ENCODE data around the gene DHRS12. TPM values are rescaled to one million over a fixed set of nuclear protein-coding genes. Genes with fewer than 3 reads are reported as not detected.
A peak's percentile ranks its signal among the peaks of the same experiment; 100 is the strongest.

Gene DHRS12
- polyA plus RNA-seq, 4 donors = 15.4 to 23.1 (median 20.2) TPM

GRCh38 chr13:51764184-51765141, 39.5 kb downstream of the DHRS12 start:
- DNase-seq (ENCODE audit: low read depth in 4 of 4, low spot score in 3 of 4) = no peak

GRCh38 chr13:51763486-51763885, 40.5 kb downstream of the DHRS12 start:
- no peak for DNase-seq (ENCODE audit: low read depth in 4 of 4, low spot score in 3 of 4)

DNA sequence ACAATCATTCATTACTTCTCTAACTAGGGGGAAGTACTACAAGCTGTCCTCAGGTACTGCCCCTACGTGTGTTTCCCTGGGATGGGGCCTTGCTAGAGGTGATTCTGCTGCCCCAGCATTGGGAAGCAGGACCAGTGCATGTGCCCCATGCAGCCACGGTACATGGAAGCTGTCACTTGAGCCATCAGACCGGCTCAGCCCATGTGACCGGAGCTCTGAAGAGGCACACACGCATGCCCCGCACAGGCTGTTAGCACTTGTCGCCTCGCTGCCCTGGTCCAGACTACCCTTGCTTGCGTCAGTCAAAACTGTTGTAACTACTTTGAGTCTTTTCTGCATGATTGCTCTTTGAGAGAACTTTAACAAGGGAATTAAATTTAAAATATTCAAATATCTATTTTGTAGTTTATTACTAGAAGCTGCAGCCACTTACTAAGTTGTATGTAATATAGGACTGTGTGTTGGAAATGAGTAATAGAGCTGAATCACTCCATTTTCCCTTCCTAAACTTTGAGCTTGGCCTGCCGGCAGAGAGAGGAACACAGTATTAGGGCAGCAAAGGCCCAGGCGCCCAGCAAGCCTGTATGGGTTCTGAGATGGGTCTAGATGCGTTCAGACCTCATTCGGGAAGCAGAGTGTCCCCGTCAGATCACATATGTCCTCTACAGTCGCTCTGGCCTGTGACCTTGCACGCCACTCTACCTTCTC, 42.2 kb downstream of the DHRS12 start:
- DNase-seq (ENCODE audit: low read depth in 4 of 4, low spot score in 3 of 4) = no peak

- no peak for DNase-seq (ENCODE audit: low read depth in 4 of 4, low spot score in 3 of 4)
Measured at GRCh38 chr13:51760592-51760991, 43.4 kb downstream of the DHRS12 start.

- DNase-seq (ENCODE audit: low read depth in 4 of 4, low spot score in 3 of 4) = no peak
Measured at GRCh38 chr13:51759240-51759639, 44.7 kb downstream of the DHRS12 start.

DNA sequence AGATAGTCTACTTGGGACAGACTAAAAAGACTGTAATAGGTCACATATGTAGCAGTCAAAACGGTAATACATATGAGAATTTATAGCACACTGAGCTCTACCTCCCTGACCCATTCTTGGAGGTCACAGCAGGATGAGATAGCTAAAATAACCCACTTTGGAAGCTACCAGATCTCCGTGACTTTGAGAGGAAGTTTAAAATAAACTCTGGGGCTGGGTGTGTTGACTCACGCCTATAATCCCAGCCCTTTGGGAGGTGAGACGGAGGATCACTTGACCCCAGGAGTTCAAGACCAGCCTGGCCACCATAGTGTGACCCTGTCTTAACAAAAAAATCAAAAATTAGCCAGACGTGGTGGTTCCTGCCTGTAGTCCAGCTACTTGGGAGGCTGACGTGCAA, 45.3 kb downstream of the DHRS12 start:
- no peak for DNase-seq (ENCODE audit: low read depth in 4 of 4, low spot score in 3 of 4)

GRCh38 chr13:51756651-51757050, 47.3 kb downstream of the DHRS12 start:
- DNase-seq (ENCODE audit: low read depth in 4 of 4, low spot score in 3 of 4) = no peak

DNA sequence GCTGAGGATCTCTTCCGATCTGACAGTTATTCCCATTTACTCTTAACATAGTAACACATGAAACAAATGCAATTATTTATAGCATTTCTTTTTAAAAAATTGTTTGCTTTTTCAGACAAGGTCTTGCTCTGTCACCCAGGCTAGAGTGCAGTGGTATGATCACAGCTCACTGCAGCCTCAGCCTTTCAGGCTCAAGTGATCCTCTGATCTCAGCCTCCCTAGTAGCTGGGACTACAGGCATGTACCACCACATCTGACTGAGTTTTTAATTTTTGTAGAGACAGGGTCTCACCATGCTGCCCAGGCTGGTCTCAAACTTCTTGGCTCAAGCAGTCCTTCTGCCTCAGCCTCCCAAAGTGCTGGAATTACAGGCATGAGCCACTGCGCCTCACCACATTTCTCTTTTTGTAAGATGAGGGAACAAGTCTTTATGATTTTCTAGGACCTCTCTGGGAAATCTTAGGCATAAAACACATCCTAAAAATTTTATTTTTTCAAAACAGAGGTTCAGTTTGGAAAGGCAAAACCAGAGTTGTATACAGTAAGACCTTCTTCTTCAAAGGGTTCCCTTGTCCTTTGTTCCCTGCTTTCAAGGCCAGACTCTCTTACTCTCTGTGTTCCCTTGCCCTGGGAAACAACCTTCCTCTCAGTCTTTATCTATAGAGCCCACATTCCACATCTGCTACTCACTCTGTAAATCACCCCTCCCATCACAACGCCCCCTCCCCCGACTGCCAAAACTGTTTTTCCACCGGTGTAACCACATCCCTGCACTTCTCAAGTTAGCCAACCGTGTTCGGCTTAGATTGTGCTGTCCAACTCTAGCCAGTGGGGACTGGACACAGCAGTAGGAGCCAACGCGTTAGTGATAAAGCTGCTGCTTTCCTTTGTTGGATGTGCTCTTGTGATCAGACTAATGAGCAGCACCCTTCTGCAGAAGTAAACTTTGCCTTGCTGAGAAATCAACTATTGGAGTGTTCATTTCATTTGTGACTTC, 56.2 kb downstream of the DHRS12 start:
- DNase-seq (ENCODE audit: low read depth in 4 of 4, low spot score in 3 of 4) = no peak

- no peak for DNase-seq (ENCODE audit: low read depth in 4 of 4, low spot score in 3 of 4)
Measured at GRCh38 chr13:51746802-51747201, 57.2 kb downstream of the DHRS12 start.

DNA sequence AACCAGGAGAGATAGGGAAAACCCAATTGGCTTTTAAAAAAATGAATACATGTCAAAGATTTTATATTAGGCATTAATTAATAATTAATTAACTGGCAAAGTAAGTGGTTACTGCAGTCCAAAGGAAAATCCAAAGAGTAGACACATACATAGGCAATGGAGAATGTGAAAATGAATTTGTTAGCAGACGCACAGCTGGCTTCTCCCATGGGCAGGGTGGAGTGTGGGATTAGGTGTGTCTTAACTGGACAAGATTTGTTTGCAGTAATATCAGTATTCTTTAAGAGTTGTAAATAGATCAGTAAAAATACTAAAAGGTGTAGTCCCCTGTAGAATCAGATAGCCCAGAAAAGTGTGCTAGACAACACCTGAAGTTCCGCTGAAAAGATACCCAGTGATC, 58.7 kb downstream of the DHRS12 start:
- no peak for DNase-seq (ENCODE audit: low read depth in 4 of 4, low spot score in 3 of 4)

DNA sequence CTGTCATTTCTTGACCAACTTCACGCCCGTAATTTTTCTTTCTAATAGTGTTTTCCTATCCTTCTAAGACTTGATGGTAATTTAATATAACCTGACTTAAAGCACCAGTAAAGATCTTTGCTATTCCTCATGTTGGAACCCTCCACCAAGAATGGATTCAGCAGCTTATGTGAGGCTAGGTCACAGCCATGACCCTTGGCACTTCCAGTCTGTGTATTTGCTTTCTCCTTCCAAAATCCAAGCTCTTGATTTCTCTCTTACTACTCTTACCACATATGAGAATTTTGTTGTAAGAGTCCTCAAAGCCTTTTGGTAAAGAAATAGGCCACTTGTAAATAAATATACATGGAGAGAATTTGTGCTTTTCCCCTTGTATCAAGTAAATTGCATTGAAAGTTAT, 61.4 kb downstream of the DHRS12 start:
- no peak for DNase-seq (ENCODE audit: low read depth in 4 of 4, low spot score in 3 of 4)

- peak in 1 of 4 donors; percentile 28 for DNase-seq (ENCODE audit: low read depth in 4 of 4, low spot score in 3 of 4)
Measured at GRCh38 chr13:51742031-51742430, 61.9 kb downstream of the DHRS12 start.

DNA sequence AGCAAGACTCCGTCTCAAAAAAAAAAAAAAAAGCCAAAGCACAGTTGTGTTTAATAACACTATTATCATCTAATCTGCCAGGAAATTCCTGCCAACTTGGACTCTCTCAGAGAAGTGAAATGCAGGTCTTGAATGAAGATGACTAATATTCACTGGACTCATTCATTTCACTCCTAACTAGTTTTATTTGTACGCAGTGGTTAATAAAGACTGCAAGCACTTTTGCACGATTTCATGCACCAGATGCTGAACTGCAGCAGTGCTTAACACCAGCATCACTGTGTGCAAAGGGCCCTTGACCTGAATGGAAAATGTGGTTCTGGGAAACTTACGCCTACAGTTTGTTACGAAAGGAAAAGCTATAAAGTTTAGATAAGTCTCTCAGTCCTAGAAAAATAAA, 63.3 kb downstream of the DHRS12 start:
- DNase-seq (ENCODE audit: low read depth in 4 of 4, low spot score in 3 of 4) = no peak

DNA sequence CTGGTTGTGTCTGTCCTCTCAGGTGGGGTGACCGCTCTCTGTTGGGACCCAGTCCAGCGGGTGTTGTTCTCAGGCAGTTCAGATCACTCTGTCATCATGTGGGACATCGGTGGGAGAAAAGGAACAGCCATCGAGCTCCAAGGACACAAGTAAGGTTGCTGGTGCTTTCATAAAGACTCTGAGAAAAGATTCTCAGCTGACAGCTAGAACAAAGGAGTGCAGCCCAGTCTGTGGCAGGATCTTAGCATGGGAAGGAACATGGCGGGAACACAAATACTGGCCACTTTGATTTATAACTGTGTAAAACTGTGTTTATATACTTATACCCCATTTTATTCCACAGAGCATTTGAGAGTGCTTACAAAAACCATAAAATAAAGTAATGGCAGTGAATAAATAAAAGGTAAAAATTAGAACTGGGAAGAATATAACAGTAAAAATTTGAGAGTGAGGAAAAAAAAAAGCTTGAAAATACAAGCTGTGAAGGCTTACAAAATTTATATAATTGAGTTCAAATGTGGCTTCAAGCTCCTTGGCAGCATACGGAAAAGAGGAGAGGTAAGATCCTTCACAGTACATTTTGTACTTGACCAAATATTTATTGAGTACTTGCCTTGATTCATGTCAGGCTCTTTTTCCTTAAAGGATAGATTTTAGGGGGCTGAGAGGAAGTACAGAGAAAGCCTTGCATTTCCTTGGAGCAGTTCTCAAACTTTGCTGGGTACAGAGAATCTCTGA, 64.8 kb downstream of the DHRS12 start:
- no peak for DNase-seq (ENCODE audit: low read depth in 4 of 4, low spot score in 3 of 4)

DNA sequence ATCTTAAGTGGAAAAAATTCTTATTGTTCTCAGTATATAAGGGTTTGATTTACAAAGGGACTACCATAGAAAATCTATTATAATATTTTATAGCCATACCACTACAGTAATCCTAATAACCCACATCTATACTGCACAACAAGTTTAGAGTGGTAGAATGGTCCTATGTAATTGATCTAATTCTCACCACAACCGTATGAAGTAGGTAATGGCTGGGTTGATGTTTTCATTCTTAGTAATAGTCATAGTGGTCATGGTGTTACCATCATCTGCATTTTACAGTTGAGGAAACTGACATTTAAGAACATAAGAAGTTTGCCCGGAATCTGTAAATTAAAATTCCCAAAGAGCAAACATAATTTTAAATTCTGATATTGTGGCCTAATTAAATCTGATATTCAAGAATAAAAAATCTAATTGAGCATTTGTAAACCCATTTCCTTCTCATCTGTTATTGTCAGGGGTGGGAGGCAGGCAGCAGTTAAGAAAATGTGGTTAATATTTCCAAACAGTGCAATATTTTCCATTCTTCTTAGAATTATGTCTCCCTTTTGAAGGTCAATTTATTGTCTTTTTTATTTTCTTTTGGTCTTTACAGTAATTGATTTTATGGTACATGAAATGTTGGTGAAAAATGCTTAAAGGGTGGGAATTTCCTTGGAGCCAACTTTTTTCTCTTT, 65.6 kb downstream of the DHRS12 start:
- DNase-seq (ENCODE audit: low read depth in 4 of 4, low spot score in 3 of 4) = no peak

DNA sequence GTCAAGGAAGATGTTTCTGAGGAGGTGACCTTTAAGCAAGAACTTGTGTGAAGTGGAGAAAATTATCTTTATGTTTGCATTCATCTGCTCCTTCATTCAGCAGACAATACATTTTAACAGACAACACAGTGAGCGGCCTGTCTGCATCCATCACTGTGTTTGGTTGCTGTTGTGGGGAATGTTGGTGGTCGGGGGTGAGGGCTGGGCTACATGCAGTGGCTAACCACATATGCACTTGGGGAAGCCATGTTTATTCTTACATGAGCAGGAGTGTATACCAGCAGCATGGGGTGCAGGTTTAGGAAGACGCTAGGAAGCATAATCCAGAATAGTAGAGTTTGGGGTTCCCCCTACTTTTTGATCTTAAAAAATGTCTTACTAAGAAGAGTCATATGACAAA, 66.4 kb downstream of the DHRS12 start:
- no peak for DNase-seq (ENCODE audit: low read depth in 4 of 4, low spot score in 3 of 4)

- no peak for DNase-seq (ENCODE audit: low read depth in 4 of 4, low spot score in 3 of 4)
Measured at GRCh38 chr13:51734786-51735185, 69.2 kb downstream of the DHRS12 start.

DNA sequence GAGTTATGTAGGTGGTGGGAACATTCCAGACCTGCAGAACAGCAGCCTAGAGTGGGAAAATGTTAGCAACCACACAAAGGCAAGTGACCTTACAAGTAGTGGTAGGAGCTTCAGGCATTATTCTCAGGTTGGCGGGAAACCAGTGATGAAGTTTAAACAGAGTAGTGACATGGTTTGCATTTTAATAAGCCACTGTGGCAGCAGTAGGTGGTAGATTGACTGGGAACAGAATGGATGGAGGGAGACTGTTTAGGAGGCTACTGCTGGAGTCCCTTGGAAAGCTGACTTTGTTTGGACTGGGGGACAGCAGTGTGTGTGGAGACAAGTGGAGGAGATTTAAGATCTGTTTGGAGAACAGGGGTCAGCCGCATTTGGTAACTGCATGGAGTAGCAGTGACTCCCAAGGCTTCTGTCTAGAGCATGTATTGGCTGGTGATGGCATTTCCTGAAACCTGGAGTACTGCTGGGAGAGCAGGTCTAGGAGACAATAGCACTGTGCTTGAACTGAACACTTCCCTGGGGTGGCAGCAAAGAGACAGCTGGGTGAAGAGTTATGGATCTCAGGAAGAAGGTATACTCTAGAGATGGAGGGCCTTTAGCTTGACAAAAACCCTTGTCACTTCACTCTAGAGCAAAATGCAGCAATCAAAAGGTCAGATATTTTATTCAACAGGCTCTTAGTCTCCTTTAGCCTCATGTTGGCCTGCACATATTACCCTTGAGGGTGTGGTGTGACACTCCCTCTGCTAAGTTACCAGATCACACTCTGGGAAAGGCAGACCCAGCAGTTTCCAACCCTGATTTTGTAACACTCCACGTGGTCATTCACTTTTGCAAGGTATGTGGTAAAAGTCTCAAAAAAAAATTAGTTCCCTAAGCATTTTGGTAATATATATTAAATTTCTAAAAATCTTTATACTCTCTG, 70.3 kb downstream of the DHRS12 start:
- no peak for DNase-seq (ENCODE audit: low read depth in 4 of 4, low spot score in 3 of 4)

Data from left renal pelvis (tissue), 4 donors.